Stimulated activated CD8-positive, alpha-beta memory T cell treated with anti-CD3 and anti-CD28 coated beads, Interleukin-2, amount 100 ng/mL, for 1 hour (primary cell): ENCODE data around the gene PXDC1.
"Not testable (repeated sequence)": the region's sequence is repeated elsewhere in the genome, so short reads cannot be mapped to it uniquely, and the experiment has no call there.

Experiments
- DNase-seq, 2 donors: peaks; one replicate each; pipeline ENCODE4 v3.0.0-alpha.2; 2020; ENCODE audit warnings: low read depth in 2 of 2

The PXDC1 gene

GRCh38 chr6:3731700-3732099, 19.8 kb downstream of the PXDC1 start:
- DNase-seq = no peak

GRCh38 chr6:3729603-3730344, 21.7 kb downstream of the PXDC1 start:
- DNase-seq = no peak

- no peak for DNase-seq
Measured at GRCh38 chr6:3727593-3728108, 23.9 kb downstream of the PXDC1 start.

GRCh38 chr6:3727036-3727435, 24.5 kb downstream of the PXDC1 start:
- DNase-seq = no peak

- DNase-seq = no peak
Measured at GRCh38 chr6:3726421-3726820, 25.1 kb downstream of the PXDC1 start.

GRCh38 chr6:3725145-3726047, 26.1 kb downstream of the PXDC1 start:
- DNase-seq = no peak

GRCh38 chr6:3724451-3725144, 26.9 kb downstream of the PXDC1 start:
- DNase-seq = no peak

- no peak for DNase-seq
Measured at GRCh38 chr6:3723966-3724365, 27.5 kb downstream of the PXDC1 start.

- no peak for DNase-seq
Measured at GRCh38 chr6:3723251-3723650, 28.3 kb downstream of the PXDC1 start.

GRCh38 chr6:3722785-3723184, 28.7 kb downstream of the PXDC1 start:
- no peak for DNase-seq

- DNase-seq = no peak
Measured at GRCh38 chr6:3721810-3722621, 29.5 kb downstream of the PXDC1 start.

- DNase-seq = not testable (repeated sequence)
Measured at GRCh38 chr6:3720770-3721169, 30.7 kb downstream of the PXDC1 start.

GRCh38 chr6:3719462-3720308, 31.8 kb downstream of the PXDC1 start:
- no peak for DNase-seq

GRCh38 chr6:3718407-3718806, 33.1 kb downstream of the PXDC1 start:
- no peak for DNase-seq

- DNase-seq = no peak
Measured at GRCh38 chr6:3715285-3715684, 36.2 kb downstream of the PXDC1 start.

GRCh38 chr6:3714768-3715167, 36.7 kb downstream of the PXDC1 start:
- DNase-seq = no peak

- no peak for DNase-seq
Measured at GRCh38 chr6:3714111-3714510, 37.4 kb downstream of the PXDC1 start.

- no peak for DNase-seq
Measured at GRCh38 chr6:3712827-3713665, 38.5 kb downstream of the PXDC1 start.

- no peak for DNase-seq
Measured at GRCh38 chr6:3711776-3712175, 39.7 kb downstream of the PXDC1 start.
